Stomach (tissue), 4 donors: ENCODE results near the gene ID4.

ENCODE experiments used
- CTCF ChIP-seq, 7 experiments: fragments of 450-650 bp in 4 of 7; fragments of 200-600 bp in 3 of 7; sonication (generic) in 3 of 7; IDR thresholded peaks; one replicate each; pipeline ENCODE4 v1.5.1; 2016 to 2019; ENCODE audit warnings: antibody characterized with exemption in 7 of 7, control low read depth in 2 of 7, mild to moderate bottlenecking in 1 of 7
- EP300 ChIP-seq: sonication (generic); formaldehyde crosslinking; IDR thresholded peaks from one replicate; pipeline ENCODE4 v1.6.1; 2017; ENCODE audit warnings: antibody characterized with exemption
- POLR2A ChIP-seq, 4 donors: fragments of 450-650 bp; IDR thresholded peaks; one replicate each; pipeline ENCODE4 v1.6.1; 2016; ENCODE audit warnings: antibody characterized with exemption in 4 of 4, control low read depth in 2 of 4, mild to moderate bottlenecking in 1 of 4, moderate library complexity in 1 of 4
- POLR2AphosphoS5 ChIP-seq, 3 donors: sonication (generic); formaldehyde crosslinking; IDR thresholded peaks; one replicate each; pipeline ENCODE4 v1.6.1; 2016; ENCODE audit warnings: antibody characterized with exemption in 3 of 3

- TF ChIP-seq CTCF (IDR thresholded peaks at IDR 0.05), result no peak
- TF ChIP-seq POLR2A (IDR thresholded peaks at IDR 0.05), result peak in 2 of 4 donors; percentile 78 to 90
- peak; percentile 98 to 99 (median 99) for TF ChIP-seq POLR2AphosphoS5 (IDR thresholded peaks at IDR 0.05)
- TF ChIP-seq EP300, result no peak
Observed at GRCh38 chr6:19836799-19837510, at the start of gene ID4.
